Right lobe of liver (tissue), 6 donors: ENCODE measurements around the gene PDZRN3. TPM values are rescaled to one million over a fixed set of nuclear protein-coding genes. Genes with fewer than 3 reads are reported as not detected.
A peak's percentile ranks its signal among the peaks of the same experiment; 100 is the strongest.

ENCODE experiments used
- ATAC-seq, 4 donors: fragments of 200-7000 bp; cut with Tn5 transposase; one replicate each; pipeline ENCODE4 v1.9.1; 2020; ENCODE audit warnings: mild to moderate bottlenecking in 4 of 4, moderate library complexity in 4 of 4
- DNase-seq, 3 donors: peaks; one replicate each; pipeline ENCODE4 v3.0.0-alpha.2; 2020
- H3K27ac ChIP-seq, 3 donors: fragments of 200-600 bp; one replicate each; pipeline ENCODE4 v1.8.0; 2022
- H3K27me3 ChIP-seq, 2 donors: fragments of 200-600 bp; one replicate each; pipeline ENCODE4 v1.8.0; 2022
- H3K36me3 ChIP-seq, 4 donors: fragments of 200-600 bp; sonication (generic) in 1 of 4; one replicate each; pipeline versions ENCODE4 v1.5.1 to v1.8.0; 2017 to 2022; ENCODE audit warnings: control low read depth in 1 of 4
- H3K4me1 ChIP-seq, 4 donors: fragments of 200-600 bp; sonication (generic) in 1 of 4; one replicate each; pipeline versions ENCODE4 v1.5.1 to v1.8.0; 2017 to 2022; ENCODE audit warnings: control low read depth in 1 of 4
- H3K4me3 ChIP-seq, 3 donors: fragments of 200-600 bp; one replicate each; pipeline ENCODE4 v1.8.0; 2022
- H3K9me3 ChIP-seq, 4 donors: fragments of 200-600 bp; sonication (generic) in 1 of 4; one replicate each; pipeline versions ENCODE4 v1.5.1 to v1.8.0; 2017 to 2022; ENCODE audit warnings: control low read depth in 1 of 4
- CTCF ChIP-seq, 4 donors: fragments of 200-600 bp in 3 of 4; fragments of 450-650 bp in 1 of 4; IDR thresholded peaks; one replicate each; pipeline versions ENCODE4 v1.5.1 to v1.8.0; 2016 to 2022; ENCODE audit warnings: antibody characterized with exemption in 4 of 4, mild to moderate bottlenecking in 2 of 4
- POLR2A ChIP-seq: fragments of 450-650 bp; IDR thresholded peaks from one replicate; pipeline ENCODE4 v1.6.1; 2017; ENCODE audit warnings: antibody characterized with exemption, mild to moderate bottlenecking
- WGBS: methylation state at CpG from one replicate; pipeline ENCODE4 v1.1.6; 2018; ENCODE audit warnings: low coverage, low lambda C conversion rate; ENCODE audit not compliant: insufficient coverage; ENCODE audit errors: missing lambda C conversion rate; 5-methylcytosine and 5-hydroxymethylcytosine counted together
- intact Hi-C, 2 donors: fragments of 100-400 bp; cut with DNase I; formaldehyde crosslinking; loops; one replicate each; pipeline versions ENCODE4 v1.11.2 to v1.14.1; 2022
- total RNA-seq, 6 experiments: library from RNA; depleted of rRNA in 2 of 6; stranded (reverse); fragments of >200 nt in 2 of 6; fragmentation: NEBNext Ultra II Directional in 3 of 6; extraction: Animal tissue kit (Norgen Biotek cat#: 25700) in 3 of 6; gene quantifications; one replicate each; pipeline versions ENCODE4 v1.1.0 to v1.2.4, GENCODE V29; 2016 to 2023
- donor health status: DM: no; HTN: yes; CAD: no.
- donor health status: DM: no; HTN: no; CAD: no.
- donor health status: DM: no; HTN: no; CAD: no.
- donor health status: DM: no; HTN: yes; CAD: no.
- donor health status: DM: no; HTN: yes; CAD: no.

Gene PDZRN3
- total RNA-seq, 6 experiments from 2014 or later = 0.33 to 2.0 (median 1.1) TPM

DNA sequence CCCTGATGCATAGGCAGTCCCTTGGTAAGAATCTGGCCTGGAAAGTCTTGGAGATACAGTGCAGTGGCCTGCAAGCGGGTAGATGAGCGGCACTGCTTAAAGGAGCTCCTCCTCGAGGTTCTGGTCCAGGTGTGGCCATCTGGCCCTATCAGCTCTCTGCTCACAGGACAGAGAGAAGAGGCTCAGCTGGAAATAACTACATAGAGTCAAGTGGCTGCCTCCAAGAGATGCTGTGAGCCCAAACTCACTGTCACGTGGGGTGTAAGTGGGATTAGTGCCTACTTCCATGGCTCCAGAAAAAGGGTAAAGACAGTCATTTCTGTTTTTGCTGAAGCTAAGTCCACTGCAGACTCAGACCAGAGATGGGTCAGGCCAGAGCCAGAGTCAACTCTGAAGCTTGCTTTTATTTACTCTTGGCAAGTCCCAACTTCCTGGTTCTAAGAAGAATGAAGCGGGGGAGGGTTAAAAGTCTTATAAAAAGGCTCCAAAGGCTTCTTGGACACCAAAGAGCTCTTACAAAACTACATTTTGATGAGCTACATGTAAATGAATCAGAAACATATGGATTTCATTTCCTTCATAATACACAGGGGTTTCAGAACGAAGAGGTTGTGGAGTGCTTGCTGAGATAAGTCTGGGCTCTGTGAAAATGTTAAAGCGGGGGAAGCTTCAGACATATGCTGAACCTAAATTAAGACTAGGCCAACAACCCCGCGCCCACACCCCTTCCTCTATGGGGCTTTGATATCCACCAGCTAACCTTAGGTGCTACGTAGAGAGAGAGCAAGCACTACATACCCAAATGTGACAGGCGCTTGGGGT, 77.1 kb downstream of the PDZRN3 start:
- Histone ChIP-seq H3K4me3 (no peak overlapping the region), H3K27ac (no peak overlapping the region), H3K9me3 (no peaks in the 10 kb centered on the region), H3K4me1 (no peaks in the 10 kb centered on the region), H3K36me3 (no peaks in the 10 kb centered on the region), H3K27me3 (no peaks in the 10 kb centered on the region)
- intact Hi-C loops = no loop called here
- TF ChIP-seq POLR2A (no peak), CTCF (IDR thresholded peaks at IDR 0.05) (no peak)
- DNase-seq (no peak), ATAC-seq (peak in 1 of 4 donors; percentile 37)
- WGBS = 68% methylated on average over 6 of the region's 11 CpGs

DNA sequence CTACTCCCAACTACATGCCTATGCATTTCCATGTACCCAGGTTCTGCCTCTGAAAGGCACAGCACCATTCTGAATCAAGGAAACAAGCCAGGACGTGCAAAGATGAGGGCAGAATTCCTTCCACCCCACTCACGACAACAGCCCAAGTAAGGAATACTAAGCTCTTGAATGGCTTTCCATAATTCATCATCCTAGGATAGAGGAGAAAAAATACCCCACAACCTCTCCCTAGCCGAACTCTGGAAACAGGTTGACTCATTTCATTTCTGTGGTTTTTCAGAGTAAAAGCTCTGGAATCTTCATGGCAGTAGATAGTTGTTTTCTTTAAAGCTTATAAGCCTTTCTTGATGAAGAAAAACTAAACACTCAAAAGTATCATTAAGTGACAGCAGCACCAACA, 77.8 kb downstream of the PDZRN3 start:
- intact Hi-C loops = no loop called here
- Histone ChIP-seq H3K27ac (no peak overlapping the region), H3K27me3 (no peaks in the 10 kb centered on the region), H3K36me3 (no peaks in the 10 kb centered on the region), H3K4me1 (no peaks in the 10 kb centered on the region), H3K4me3 (no peak overlapping the region), H3K9me3 (no peaks in the 10 kb centered on the region)
- ATAC-seq (no peak), DNase-seq (no peak)
- WGBS = 56% methylated on average over 3 of the region's 3 CpGs
- TF ChIP-seq CTCF (IDR thresholded peaks at IDR 0.05) (no peak), POLR2A (no peak)

DNA sequence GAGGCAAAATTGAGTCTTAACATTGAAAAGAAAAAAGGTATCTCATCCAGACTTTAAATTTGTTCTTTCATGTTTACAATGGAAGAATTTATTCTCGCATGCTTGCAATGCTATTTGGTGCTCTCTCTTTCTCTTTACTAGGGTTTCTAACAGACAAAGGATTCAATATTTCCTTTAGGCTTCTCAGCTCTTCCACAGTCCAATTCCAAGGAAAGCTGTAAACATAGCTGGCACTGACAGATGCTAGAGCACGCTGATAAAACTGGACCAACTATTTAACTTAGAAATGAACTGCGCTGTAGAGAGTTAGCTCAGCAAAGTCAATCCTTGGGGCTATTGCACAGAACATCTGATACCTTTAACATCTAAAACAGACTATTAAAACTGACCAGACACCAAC, 81.3 kb downstream of the PDZRN3 start:
- ATAC-seq (no peak), DNase-seq (no peak)
- H3K36me3 ChIP-seq = no peaks in the 10 kb centered on the region
- no peak overlapping the region for H3K27ac ChIP-seq
- no peak overlapping the region for H3K4me3 ChIP-seq
- H3K9me3 ChIP-seq = no peaks in the 10 kb centered on the region
- TF ChIP-seq CTCF (IDR thresholded peaks at IDR 0.05) (no peak), POLR2A (no peak)
- intact Hi-C loops = no loop called here
- no peaks in the 10 kb centered on the region for H3K27me3 ChIP-seq
- 56% methylated on average over 3 of the region's 3 CpGs for WGBS
- no peaks in the 10 kb centered on the region for H3K4me1 ChIP-seq

DNA sequence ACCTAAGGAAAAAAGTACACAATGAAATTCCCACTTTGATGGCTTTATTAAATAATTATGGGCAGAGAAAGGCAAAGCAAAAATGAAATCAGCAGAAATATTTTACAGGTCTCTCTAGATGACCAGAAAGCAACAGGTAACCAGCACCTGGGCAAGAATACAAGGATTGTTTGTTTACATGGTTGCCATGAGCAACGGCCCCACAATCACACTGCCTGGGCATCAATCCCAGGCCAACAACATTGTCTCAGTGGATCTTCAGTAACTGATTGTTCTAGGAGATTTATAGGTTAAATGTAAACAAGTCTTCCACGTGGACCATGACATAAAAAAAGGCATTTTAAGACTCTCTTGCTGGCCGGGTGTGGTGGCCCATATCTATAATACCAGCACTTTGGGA, 82.6 kb downstream of the PDZRN3 start:
- 17% methylated on average over 3 of the region's 3 CpGs for whole genome bisulfite sequencing
- no peaks in the 10 kb centered on the region for H3K4me1 ChIP-seq
- TF ChIP-seq POLR2A (no peak), CTCF (IDR thresholded peaks at IDR 0.05) (no peak)
- DNase-seq (no peak), ATAC-seq (peak; percentile 46 to 82 (median 72))
- intact Hi-C loops = no loop called here
- H3K27me3 ChIP-seq = no peaks in the 10 kb centered on the region
- no peaks in the 10 kb centered on the region for H3K9me3 ChIP-seq
- H3K4me3 ChIP-seq = no peak overlapping the region
- H3K36me3 ChIP-seq = no peaks in the 10 kb centered on the region
- no peak overlapping the region for H3K27ac ChIP-seq
